GM23338 (cell line): ENCODE results near the gene EXOSC7. TPM values are rescaled to one million over a fixed set of nuclear protein-coding genes. Genes with fewer than 3 reads are reported as not detected.

Experiments
- ATAC-seq: fragments of 200-7000 bp; cut with Tn5 transposase; 3 replicates; pipeline ENCODE4 v1.9.1; 2020
- DNase-seq: peaks from one replicate; pipeline ENCODE4 v3.0.0-alpha.2; 2015; ENCODE audit warnings: low spot score
- H2AFZ ChIP-seq: fragments of 200-600 bp; sonication (generic); 2 replicates; pipeline ENCODE4 v1.8.0; 2016; ENCODE audit warnings: antibody characterized with exemption, mild to moderate bottlenecking, moderate library complexity
- H3F3A ChIP-seq: fragments of 200-600 bp; sonication (generic); replicated peaks from 2 replicates; pipeline ENCODE4 v1.8.0; 2017; ENCODE audit warnings: antibody characterized with exemption, mixed run types, low read depth
- H3K27ac ChIP-seq: fragments of 200-600 bp; sonication (generic); 2 replicates; pipeline ENCODE4 v1.6.1; 2016; ENCODE audit warnings: low read depth
- H3K27me3 ChIP-seq: fragments of 200-600 bp; sonication (generic); 2 replicates; pipeline ENCODE4 v1.8.0; 2016; ENCODE audit warnings: mild to moderate bottlenecking, mixed run types, moderate library complexity; ENCODE audit not compliant: insufficient read depth
- H3K36me3 ChIP-seq: fragments of 200-600 bp; sonication (generic); 2 replicates; pipeline ENCODE4 v1.8.0; 2016; ENCODE audit warnings: mild to moderate bottlenecking; ENCODE audit not compliant: insufficient read depth
- H3K4me1 ChIP-seq: fragments of 200-600 bp; sonication (generic); 2 replicates; pipeline ENCODE4 v1.8.0; 2016; ENCODE audit warnings: mild to moderate bottlenecking, moderate library complexity; ENCODE audit not compliant: insufficient read depth
- H3K4me2 ChIP-seq: fragments of 200-600 bp; sonication (generic); 2 replicates; pipeline ENCODE4 v1.7.1; 2017; ENCODE audit warnings: mixed run types
- H3K4me3 ChIP-seq: fragments of 200-600 bp; sonication (generic); 2 replicates; pipeline ENCODE4 v1.6.1; 2016; ENCODE audit warnings: mixed run types
- H3K79me2 ChIP-seq: fragments of 200-600 bp; sonication (generic); replicated peaks from 2 replicates; pipeline ENCODE4 v1.8.0; 2017; ENCODE audit warnings: mild to moderate bottlenecking; ENCODE audit not compliant: insufficient read depth
- H3K9me2 ChIP-seq: fragments of 200-600 bp; sonication (generic); 2 replicates; pipeline ENCODE4 v1.8.0; 2017; ENCODE audit not compliant: insufficient read depth
- H4K20me1 ChIP-seq: fragments of 200-600 bp; sonication (generic); replicated peaks from 2 replicates; pipeline ENCODE4 v1.8.0; 2017; ENCODE audit warnings: mild to moderate bottlenecking; ENCODE audit not compliant: insufficient read depth
- H3K27ac Mint-ChIP-seq: 2 replicates; pipeline ENCODE4 v1.8.0; 2020; ENCODE audit warnings: inconsistent platforms, mild to moderate bottlenecking, moderate library complexity, mixed read lengths
- H3K27me3 Mint-ChIP-seq: 3 replicates; pipeline ENCODE4 v1.8.0; 2022; ENCODE audit warnings: low read depth, mild to moderate bottlenecking, moderate library complexity, mixed read lengths, inconsistent platforms; ENCODE audit not compliant: insufficient read depth, poor library complexity
- H3K36me3 Mint-ChIP-seq: 3 replicates; pipeline ENCODE4 v1.8.0; 2021; ENCODE audit warnings: low read depth, mild to moderate bottlenecking, inconsistent platforms, moderate library complexity, mixed read lengths
- H3K4me1 Mint-ChIP-seq: 3 replicates; pipeline ENCODE4 v1.8.0; 2020; ENCODE audit warnings: mild to moderate bottlenecking, inconsistent platforms, mixed read lengths
- H3K4me3 Mint-ChIP-seq: 3 replicates; pipeline ENCODE4 v1.8.0; 2021; ENCODE audit warnings: moderate library complexity, mild to moderate bottlenecking, inconsistent platforms, mixed read lengths
- H3K9me3 Mint-ChIP-seq: 3 replicates; pipeline ENCODE4 v1.8.0; 2020; ENCODE audit warnings: moderate library complexity, mild to moderate bottlenecking, inconsistent platforms, mixed read lengths
- CREB1 ChIP-seq: fragments of 250-450 bp; sonication (Bioruptor Pico); IDR thresholded peaks from 2 replicates; pipeline ENCODE4 v1.5.0; 2020; ENCODE audit warnings: low read depth, mild to moderate bottlenecking, moderate library complexity
- ETS1 ChIP-seq: IDR thresholded peaks from 2 replicates; pipeline ENCODE4 v1.6.1; 2016; ENCODE audit warnings: antibody characterized with exemption
- EZH2phosphoT487 ChIP-seq: fragments of 200-600 bp; sonication (generic); IDR thresholded peaks from one replicate; pipeline ENCODE4 v1.8.1; 2018; ENCODE audit warnings: antibody characterized with exemption; ENCODE audit not compliant: unreplicated experiment
- JUNB ChIP-seq: IDR thresholded peaks from one replicate; pipeline ENCODE4 v1.6.1; 2016; ENCODE audit warnings: antibody characterized with exemption; ENCODE audit not compliant: unreplicated experiment
- NANOG ChIP-seq: IDR thresholded peaks from 2 replicates; pipeline ENCODE4 v1.6.1; 2016; ENCODE audit warnings: antibody characterized with exemption, borderline replicate concordance
- REST ChIP-seq: IDR thresholded peaks from one replicate; pipeline ENCODE4 v1.6.1; 2018; ENCODE audit warnings: antibody characterized with exemption; ENCODE audit not compliant: unreplicated experiment
- STAT1 ChIP-seq: IDR thresholded peaks from one replicate; pipeline ENCODE4 v1.6.1; 2016; ENCODE audit warnings: antibody characterized with exemption; ENCODE audit not compliant: unreplicated experiment
- ZNF114 ChIP-seq: fragments of 250-450 bp; sonication (Bioruptor Pico); IDR thresholded peaks from 2 replicates; pipeline ENCODE4 v1.5.0; 2020; ENCODE audit warnings: mild to moderate bottlenecking, moderate library complexity
- ZNF331 ChIP-seq: fragments of 250-450 bp; sonication (Bioruptor Pico); IDR thresholded peaks from 2 replicates; pipeline ENCODE4 v1.5.0; 2020; ENCODE audit warnings: low read depth, mild to moderate bottlenecking, moderate library complexity
- ZNF462 ChIP-seq: fragments of 250-450 bp; sonication (Bioruptor Pico); IDR thresholded peaks from 2 replicates; pipeline ENCODE4 v1.5.0; 2020; ENCODE audit warnings: mild to moderate bottlenecking, moderate library complexity
- polyA plus RNA-seq: library from polyadenylated mRNA; unstranded; fragments of >200 nt; fragmentation: Nextera tagmentation; extraction: Ambion mirVana; gene quantifications from 2 replicates; pipeline ENCODE4 v1.2.1, GENCODE V29; 2016
- total RNA-seq: library from RNA; depleted of rRNA; stranded (reverse); fragments of >200 nt; shearing (Covaris generic); gene quantifications from 2 replicates; pipeline ENCODE4 v1.2.3, GENCODE V29; 2014

The EXOSC7 gene
- total and polyA plus RNA-seq, 2 experiments from 2014 or later: 84.8 to 120 TPM

GRCh38 chr3:45059132-45059531 lies 83.1 kb downstream of the EXOSC7 start (continued):
- TF ChIP-seq REST: no peak

- H3K36me3 Mint-ChIP-seq: no peaks in the 10 kb centered on the region
- no peaks in the 10 kb centered on the region for H3K36me3 ChIP-seq
- H3K27ac Mint-ChIP-seq: no peak overlapping the region
- no peak overlapping the region for H3K27ac ChIP-seq
- no peak overlapping the region for H2AFZ ChIP-seq
- peak; percentile 32 for DNase-seq
- no peak overlapping the region for H3K4me3 ChIP-seq
- no peak overlapping the region for H3K4me3 Mint-ChIP-seq
- H3K4me2 ChIP-seq: peak overlapping the region; percentile 62
- H4K20me1 ChIP-seq: peaks cover 3% of the 10 kb centered on the region; the same call in 1 of the 2 replicates
- peaks cover 13% of the 10 kb centered on the region for H3K4me1 ChIP-seq
- H3K9me3 Mint-ChIP-seq: no peaks in the 10 kb centered on the region; the same call in 2 of the 3 replicates
- no peaks in the 10 kb centered on the region for H3K79me2 ChIP-seq
- H3K9me2 ChIP-seq: no peaks in the 10 kb centered on the region
- H3F3A ChIP-seq: no peaks in the 10 kb centered on the region
- peaks cover 48% of the 10 kb centered on the region for H3K27me3 Mint-ChIP-seq
- peaks cover 61% of the 10 kb centered on the region for H3K27me3 ChIP-seq
- peaks cover 26% of the 10 kb centered on the region for H3K4me1 Mint-ChIP-seq
- TF ChIP-seq CREB1 (no peak), ZNF114 (CRISPR knock-in tag) (no peak), NANOG (no peak), EZH2phosphoT487 (no peak), ETS1 (no peak), STAT1 (no peak), ZNF331 (no peak), JUNB (no peak), ZNF462 (CRISPR knock-in tag) (no peak)
- ATAC-seq: peak; percentile 39
Observed at GRCh38 chr3:45060165-45060892, 84.3 kb downstream of the EXOSC7 start.
